ENCODE data around the gene NEUROG2.
A peak's percentile ranks its signal among the peaks of the same experiment; 100 is the strongest.
"Not testable (repeated sequence)": the region's sequence is repeated elsewhere in the genome, so short reads cannot be mapped to it uniquely, and the experiment has no call there.

Gene NEUROG2

DNA sequence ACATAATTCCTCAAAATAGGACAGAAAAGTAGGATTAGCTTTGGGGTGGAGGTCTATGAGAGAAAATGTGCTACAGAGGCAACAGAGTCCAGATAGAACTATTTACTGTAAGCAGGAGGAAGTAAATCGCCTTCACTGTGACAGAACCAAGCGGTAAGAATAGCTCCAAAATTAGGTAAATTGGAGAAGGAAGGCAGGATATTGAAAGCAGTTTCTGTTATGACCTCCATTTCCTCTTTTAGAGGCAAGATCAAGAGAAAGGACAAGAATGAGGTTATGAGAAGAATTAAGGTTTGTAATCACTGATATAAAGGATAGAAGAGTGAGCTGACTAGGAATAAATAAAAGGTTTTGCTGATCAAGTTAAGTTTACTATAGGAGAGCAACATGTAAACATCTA, 44.1 kb upstream of the NEUROG2 start:
- H3K36me3 ChIP-seq (replicated peaks; ENCODE audit: low read depth, low read length): no peaks in the 10 kb centered on the region

DNA sequence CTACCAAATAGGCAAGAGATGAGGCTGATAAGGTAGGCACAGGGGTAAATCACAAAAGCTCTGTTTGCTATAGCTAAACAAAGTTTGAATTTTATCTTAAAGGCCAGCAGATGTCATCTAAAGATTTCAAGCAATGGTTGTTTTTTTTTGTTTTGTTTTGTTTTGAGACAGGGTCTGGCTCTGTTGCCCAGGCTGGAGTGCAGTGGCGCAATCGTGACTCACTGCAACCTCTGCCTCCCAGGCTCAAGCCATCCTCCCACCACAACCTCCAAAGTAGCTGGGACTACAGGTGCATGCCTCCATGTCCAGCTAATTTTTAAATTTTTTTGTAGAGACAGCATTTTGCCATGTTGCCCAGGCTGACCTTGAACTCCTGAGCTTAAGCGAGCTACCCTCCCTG, 43.1 kb upstream of the NEUROG2 start:
- Histone ChIP-seq H3K27me3 (ENCODE audit: low read depth, low read length) (no peaks in the 10 kb centered on the region), H3K27ac (ENCODE audit: low read length) (no peak overlapping the region), H3K4me3 (ENCODE audit: low read length) (no peak overlapping the region), H3K4me1 (ENCODE audit: low read length) (peaks cover 18% of the 10 kb centered on the region), H3K9me3 (ENCODE audit: insufficient read depth, low read length) (no peaks in the 10 kb centered on the region), H4K20me1 (ENCODE audit: insufficient read depth, low read length) (no peaks in the 10 kb centered on the region), H3K79me2 (ENCODE audit: low read length) (no peaks in the 10 kb centered on the region), H2AFZ (ENCODE audit: low read depth, low read length) (no peak overlapping the region), H3K4me2 (ENCODE audit: low read length) (no peak overlapping the region), H3K36me3 (replicated peaks; ENCODE audit: low read depth, low read length) (peaks cover 3% of the 10 kb centered on the region), H3K9ac (ENCODE audit: low read length) (no peak overlapping the region)
- no peak for TF ChIP-seq EZH2phosphoT487 (IDR thresholded peaks at IDR 0.05; ENCODE audit: low read depth)
- TF ChIP-seq, protein P1, sequence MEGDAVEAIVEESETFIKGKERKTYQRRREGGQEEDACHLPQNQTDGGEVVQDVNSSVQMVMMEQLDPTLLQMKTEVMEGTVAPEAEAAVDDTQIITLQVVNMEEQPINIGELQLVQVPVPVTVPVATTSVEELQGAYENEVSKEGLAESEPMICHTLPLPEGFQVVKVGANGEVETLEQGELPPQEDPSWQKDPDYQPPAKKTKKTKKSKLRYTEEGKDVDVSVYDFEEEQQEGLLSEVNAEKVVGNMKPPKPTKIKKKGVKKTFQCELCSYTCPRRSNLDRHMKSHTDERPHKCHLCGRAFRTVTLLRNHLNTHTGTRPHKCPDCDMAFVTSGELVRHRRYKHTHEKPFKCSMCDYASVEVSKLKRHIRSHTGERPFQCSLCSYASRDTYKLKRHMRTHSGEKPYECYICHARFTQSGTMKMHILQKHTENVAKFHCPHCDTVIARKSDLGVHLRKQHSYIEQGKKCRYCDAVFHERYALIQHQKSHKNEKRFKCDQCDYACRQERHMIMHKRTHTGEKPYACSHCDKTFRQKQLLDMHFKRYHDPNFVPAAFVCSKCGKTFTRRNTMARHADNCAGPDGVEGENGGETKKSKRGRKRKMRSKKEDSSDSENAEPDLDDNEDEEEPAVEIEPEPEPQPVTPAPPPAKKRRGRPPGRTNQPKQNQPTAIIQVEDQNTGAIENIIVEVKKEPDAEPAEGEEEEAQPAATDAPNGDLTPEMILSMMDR (IDR thresholded peaks at IDR 0.05; ENCODE audit: low read depth, low read length): no peak

More for the DNA sequence above, 44.1 kb upstream of the NEUROG2 start:
- Histone ChIP-seq H3K79me2 (ENCODE audit: low read length) (no peaks in the 10 kb centered on the region), H3K27ac (ENCODE audit: low read length) (no peak overlapping the region), H3K9me3 (ENCODE audit: insufficient read depth, low read length) (no peaks in the 10 kb centered on the region), H3K4me3 (ENCODE audit: low read length) (no peak overlapping the region), H3K4me2 (ENCODE audit: low read length) (peak overlapping the region; percentile 8; the same call in 1 of the 2 replicates), H4K20me1 (ENCODE audit: insufficient read depth, low read length) (no peaks in the 10 kb centered on the region), H3K9ac (ENCODE audit: low read length) (no peak overlapping the region), H2AFZ (ENCODE audit: low read depth, low read length) (no peak overlapping the region), H3K27me3 (ENCODE audit: low read depth, low read length) (no peaks in the 10 kb centered on the region), H3K4me1 (ENCODE audit: low read length) (peaks cover 18% of the 10 kb centered on the region)
- TF ChIP-seq, protein P1 (IDR thresholded peaks at IDR 0.05; ENCODE audit: low read depth, low read length): no peak
- TF ChIP-seq EZH2phosphoT487 (IDR thresholded peaks at IDR 0.05; ENCODE audit: low read depth): no peak

DNA sequence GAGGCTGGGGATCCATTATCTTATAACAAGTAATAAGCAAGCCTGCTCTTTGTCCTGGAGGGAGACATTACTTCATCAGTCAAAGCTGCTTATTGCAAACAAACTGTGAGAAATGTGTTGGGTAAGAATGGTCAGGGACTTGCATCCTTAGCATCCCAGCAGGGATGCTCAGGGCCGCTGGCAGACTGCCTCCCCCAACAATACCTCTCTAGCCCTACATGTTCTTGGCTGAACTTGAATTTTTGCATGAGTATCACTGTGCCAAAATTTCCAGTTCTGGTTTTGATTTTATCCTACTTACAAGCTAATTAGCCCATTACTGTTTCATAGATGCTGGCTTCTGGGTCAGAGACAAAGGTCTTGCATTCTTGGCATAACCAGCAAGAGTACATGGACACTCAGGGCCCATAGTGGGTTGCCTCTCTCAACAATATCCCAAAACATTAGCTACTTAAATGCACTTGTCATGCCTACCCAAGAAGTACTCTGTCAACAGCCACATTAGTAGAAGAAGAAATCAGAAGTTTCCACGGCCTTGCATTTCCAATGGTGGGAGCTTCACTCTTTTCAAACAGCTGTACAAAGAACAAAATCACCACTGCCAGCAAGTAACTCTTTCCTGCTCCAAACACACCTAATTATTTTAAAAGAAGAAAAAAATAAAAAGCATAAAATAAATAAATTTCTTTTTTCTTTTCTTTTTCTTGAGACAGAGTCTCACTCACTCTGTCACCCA, 41.9 kb upstream of the NEUROG2 start:
- H2AFZ ChIP-seq (ENCODE audit: low read depth, low read length): no peak overlapping the region
- H3K4me3 ChIP-seq (ENCODE audit: low read length): no peak overlapping the region
- no peak for TF ChIP-seq EZH2phosphoT487 (IDR thresholded peaks at IDR 0.05; ENCODE audit: low read depth)
- TF ChIP-seq, protein P1 (IDR thresholded peaks at IDR 0.05; ENCODE audit: low read depth, low read length): no peak
- H3K79me2 ChIP-seq (ENCODE audit: low read length): no peaks in the 10 kb centered on the region
- peaks cover 3% of the 10 kb centered on the region for H3K36me3 ChIP-seq (replicated peaks; ENCODE audit: low read depth, low read length)
- H3K9me3 ChIP-seq (ENCODE audit: insufficient read depth, low read length): no peaks in the 10 kb centered on the region
- no peak overlapping the region for H3K4me2 ChIP-seq (ENCODE audit: low read length)
- no peak overlapping the region for H3K9ac ChIP-seq (ENCODE audit: low read length)
- no peaks in the 10 kb centered on the region for H3K27me3 ChIP-seq (ENCODE audit: low read depth, low read length)
- H3K4me1 ChIP-seq (ENCODE audit: low read length): peaks cover 11% of the 10 kb centered on the region
- H4K20me1 ChIP-seq (ENCODE audit: insufficient read depth, low read length): no peaks in the 10 kb centered on the region
- no peak overlapping the region for H3K27ac ChIP-seq (ENCODE audit: low read length)

DNA sequence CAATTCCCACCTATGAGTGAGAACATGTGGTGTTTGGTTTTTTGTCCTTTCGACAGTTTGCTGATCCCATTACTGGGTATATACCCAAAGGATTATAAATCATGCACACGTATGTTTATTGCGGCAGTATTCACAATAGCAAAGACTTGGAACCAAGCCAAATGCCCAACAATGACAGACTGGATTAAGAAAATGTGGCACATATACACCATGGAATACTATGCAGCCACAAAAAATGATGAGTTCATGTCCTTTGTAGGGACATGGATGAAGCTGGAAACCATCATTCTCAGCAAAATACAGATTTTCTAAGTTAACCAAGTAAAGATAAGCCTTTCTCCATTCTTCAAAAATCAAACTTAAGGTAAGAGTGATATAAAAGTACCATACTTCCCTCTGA, 38.3 kb upstream of the NEUROG2 start:
- H3K4me1 ChIP-seq (ENCODE audit: low read length); H3K4me3 ChIP-seq (ENCODE audit: low read length); H3K27me3 ChIP-seq (ENCODE audit: low read depth, low read length); H3K79me2 ChIP-seq (ENCODE audit: low read length); H3K4me2 ChIP-seq (ENCODE audit: low read length); H3K9me3 ChIP-seq (ENCODE audit: insufficient read depth, low read length); H3K9ac ChIP-seq (ENCODE audit: low read length); H4K20me1 ChIP-seq (ENCODE audit: insufficient read depth, low read length); H3K27ac ChIP-seq (ENCODE audit: low read length); H2AFZ ChIP-seq (ENCODE audit: low read depth, low read length); H3K36me3 ChIP-seq (replicated peaks; ENCODE audit: low read depth, low read length): not testable (repeated sequence)
